Stimulated activated CD4-positive, alpha-beta T cell treated with anti-CD3 and anti-CD28 coated beads, Interleukin-15, amount 100 ng/mL, for 1 hour (primary cell): ENCODE measurements around the gene RYR1.
"Not testable (repeated sequence)": the region's sequence is repeated elsewhere in the genome, so short reads cannot be mapped to it uniquely, and the experiment has no call there.

Experiments
- DNase-seq, 2 donors: peaks; one replicate each; pipeline ENCODE4 v3.0.0-alpha.2; 2020; ENCODE audit warnings: low read depth in 1 of 2, low spot score in 1 of 2

RYR1 gene

GRCh38 chr19:38537071-38537936, 103.8 kb downstream of the RYR1 start:
- DNase-seq: no peak

- DNase-seq: no peak
These were observed 104.9 kb downstream of the RYR1 start for GRCh38 chr19:38538386-38538785.

GRCh38 chr19:38538793-38539528, 105.5 kb downstream of the RYR1 start:
- no peak for DNase-seq

DNA sequence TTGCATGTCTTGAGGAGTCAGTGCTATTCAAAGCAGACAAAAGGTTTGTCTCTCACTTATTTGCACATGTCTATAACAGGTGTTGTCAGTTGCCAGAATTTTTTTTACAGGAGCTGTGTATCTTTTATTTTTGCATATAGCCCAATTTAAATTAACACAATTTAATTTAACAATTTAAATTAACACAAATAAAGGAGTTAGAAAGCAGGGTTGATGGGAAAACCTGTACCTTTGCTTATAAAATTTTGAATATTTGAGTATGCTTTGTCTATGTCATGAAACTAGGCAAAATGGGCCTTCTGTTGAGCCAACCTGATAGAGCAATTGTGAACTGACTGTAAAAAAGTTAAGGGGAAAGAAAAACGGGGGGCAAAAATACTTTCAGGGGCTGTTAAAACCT, 106.3 kb downstream of the RYR1 start:
- DNase-seq: no peak

GRCh38 chr19:38542040-38542439, 108.5 kb downstream of the RYR1 start:
- DNase-seq: no peak

DNA sequence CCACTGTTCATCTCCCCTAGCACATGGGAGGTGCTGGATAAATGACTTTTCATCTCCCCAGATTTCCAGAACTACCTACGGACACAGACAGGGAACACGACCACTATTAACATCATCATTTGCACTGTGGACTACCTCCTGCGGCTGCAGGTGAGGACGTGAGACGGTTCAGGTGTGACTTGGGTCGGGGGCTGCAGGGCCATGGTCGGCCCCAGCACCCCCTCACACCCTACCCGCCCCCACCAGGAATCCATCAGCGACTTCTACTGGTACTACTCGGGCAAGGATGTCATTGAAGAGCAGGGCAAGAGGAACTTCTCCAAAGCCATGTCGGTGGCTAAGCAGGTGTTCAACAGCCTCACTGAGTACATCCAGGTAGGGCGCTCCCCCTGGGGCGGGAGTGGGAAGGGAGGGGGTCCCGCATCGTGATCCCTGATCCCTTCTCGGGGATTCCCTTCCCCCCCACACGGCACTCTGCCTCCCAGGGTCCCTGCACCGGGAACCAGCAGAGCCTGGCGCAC, 109.9 kb downstream of the RYR1 start:
- DNase-seq: no peak

DNA sequence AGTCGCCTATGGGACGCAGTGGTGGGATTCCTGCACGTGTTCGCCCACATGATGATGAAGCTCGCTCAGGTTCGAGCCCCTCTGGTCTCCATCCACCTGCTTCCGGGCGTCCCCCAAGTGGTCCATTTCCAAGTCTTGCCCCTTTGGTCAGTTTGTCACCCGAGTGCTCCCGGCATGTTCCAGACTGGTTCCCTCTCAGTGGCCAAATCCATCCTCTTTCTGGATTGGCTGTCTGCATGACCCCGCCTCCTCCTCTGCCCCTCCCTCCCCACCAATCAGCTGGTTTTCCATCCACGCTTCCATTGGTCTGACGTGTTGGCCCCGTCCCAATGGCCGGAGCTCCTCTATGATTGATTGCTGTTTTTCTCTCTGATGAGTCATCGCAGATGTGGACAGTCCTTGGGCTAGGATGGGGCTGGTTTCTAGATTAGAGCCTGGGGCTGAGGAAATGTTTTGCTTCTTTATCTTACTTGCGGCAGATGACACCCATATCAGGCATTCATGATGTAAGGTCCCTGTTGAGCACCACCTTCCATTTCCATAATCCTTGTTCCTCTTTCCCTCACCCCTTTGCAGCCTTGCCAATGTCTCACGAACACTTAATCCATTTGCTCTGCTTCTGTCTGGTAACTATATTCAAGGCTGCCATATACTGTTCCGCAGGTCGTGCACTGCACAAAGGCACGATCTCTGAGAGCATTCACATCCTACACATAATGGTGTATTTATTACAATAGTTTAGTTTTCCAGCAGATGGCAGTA, 110.5 kb downstream of the RYR1 start:
- no peak for DNase-seq

GRCh38 chr19:38544569-38545315, 111.3 kb downstream of the RYR1 start:
- DNase-seq: no peak

- DNase-seq: no peak
These were observed 112.1 kb downstream of the RYR1 start for GRCh38 chr19:38545596-38545995.

DNA sequence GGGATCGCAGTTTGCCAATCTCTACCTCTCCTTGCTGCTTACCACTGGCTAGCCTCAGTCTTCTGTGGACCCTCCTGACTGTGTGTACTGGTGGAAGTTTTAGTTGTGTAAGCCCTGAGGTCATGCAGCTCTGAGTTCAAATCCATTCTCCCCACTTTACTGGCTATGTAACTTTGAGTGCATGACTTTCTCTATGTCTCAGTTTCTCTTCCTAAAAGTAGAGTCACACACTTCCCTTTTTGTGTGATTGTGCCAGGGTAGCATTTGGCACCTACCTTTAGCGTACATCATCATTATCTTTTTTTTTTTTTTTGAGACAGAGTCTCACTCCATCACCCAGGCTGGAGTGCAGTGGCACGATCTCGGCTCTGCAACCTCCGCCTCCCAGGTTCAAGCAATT, 113.9 kb downstream of the RYR1 start:
- DNase-seq: no peak

DNA sequence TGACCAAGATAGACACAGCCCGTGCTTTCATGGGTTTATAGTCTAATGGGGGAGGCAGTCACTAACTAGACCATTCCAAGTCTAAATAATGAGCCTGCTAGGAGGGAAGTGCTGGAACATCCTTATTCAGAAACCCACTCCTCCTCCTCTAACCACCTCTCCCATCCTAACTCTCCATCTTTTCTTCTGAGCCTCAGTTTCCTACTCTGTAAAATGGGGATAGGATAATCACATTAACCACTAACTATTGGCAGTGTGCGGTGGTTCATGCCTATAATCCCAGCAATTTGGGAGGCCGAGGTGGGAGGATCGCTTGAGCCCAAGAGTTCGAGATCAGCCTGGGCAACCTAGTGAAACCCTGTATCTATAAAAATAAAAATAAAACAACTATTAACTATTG, 115.6 kb downstream of the RYR1 start:
- DNase-seq: no peak

DNA sequence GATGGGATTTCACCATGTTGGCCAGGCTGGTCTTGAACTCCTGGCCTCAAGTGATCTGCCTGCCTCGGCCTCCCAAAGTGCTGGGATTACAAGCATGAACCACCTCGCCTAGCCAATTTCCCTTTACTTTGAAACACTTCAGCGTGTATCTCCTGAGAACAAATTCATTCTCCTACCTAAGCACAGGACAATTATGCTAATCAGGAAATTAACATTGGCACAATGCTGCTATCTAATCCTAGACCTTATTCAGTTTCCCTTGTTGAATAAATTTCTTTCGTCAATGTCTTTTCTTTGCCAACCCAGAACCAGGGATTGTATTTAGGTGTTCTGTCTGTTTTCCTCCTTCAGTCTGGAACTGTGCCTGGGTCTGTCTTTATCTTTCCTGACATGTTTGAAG, 116.5 kb downstream of the RYR1 start:
- DNase-seq: no peak

- no peak for DNase-seq
These were observed 116.9 kb downstream of the RYR1 start for GRCh38 chr19:38550376-38550775.

GRCh38 chr19:38551450-38551813, 117.9 kb downstream of the RYR1 start:
- DNase-seq: no peak

- not testable (repeated sequence) for DNase-seq
These were observed 119.7 kb downstream of the RYR1 start for GRCh38 chr19:38553239-38553638.

DNA sequence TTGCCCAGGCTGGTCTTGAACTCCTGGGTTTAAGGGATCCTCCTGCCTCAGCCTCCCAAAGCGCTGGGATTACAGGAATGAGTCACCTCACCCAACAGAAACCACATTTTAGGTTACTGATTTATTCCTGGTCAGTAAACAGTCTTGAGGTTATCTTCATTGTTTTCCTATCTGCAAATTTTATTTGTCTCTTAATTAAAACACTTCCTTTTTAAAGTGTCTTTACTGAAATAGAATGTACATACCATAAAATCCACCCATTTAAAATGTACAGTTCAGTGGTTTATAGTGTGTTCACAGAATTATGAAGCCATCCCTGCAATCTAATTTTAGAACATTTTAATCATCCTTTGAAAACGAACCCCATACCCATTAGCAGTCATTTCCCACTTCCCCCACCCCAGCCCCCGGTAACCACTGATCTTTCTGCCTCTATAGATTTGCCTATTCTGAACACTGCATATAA, 121.2 kb downstream of the RYR1 start:
- no peak for DNase-seq

DNA sequence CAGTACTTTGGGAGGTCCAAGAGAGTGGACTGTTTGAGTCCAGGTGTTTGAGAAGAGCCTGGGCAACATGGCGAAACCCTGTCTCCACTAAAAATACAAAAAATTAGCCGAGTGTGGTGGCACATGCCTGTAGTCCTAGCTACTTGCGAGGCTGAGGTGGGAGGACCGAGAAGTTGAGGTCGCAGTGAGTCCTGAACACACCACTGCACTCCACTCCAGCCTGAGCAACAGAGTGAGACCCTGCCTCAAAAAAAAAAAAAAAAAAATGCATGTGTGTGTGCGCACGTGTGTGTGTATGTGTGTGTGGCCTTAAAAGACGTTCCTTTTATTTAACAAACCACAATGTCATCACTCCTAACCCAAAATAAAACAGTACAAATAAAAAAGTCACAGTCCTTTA, 121.7 kb downstream of the RYR1 start:
- DNase-seq: no peak

- no peak for DNase-seq
These were observed 123.2 kb downstream of the RYR1 start for GRCh38 chr19:38556521-38557174.

DNA sequence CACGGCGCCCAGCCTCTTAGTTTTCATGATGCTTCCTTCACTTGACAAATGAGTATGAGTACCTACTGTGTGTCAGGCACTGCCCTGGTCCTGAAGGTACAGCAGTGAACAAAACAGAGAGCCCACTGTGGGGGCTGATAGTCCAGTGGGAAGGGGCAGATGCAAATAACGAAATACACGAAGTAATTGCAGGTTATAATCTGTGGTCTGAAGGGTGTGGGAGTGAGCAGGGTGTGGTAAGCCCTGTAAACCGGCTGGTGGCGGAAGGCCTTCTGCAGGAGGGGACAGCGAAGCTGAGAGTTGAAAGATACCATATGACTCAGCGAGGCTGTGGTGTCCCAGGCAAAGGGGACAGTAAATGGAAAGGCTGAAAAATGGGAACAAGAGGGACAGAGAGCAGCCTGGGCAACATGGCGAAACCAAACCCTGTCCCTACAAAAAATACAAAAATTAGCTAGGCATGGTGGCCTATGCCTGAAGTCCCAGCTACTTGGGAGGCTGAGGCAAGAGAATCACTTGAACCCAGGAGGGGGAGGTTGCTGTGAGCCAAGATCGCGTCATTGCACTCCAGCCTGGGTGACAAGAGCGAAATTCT, 123.8 kb downstream of the RYR1 start:
- DNase-seq: no peak

- not testable (repeated sequence) for DNase-seq
These were observed 125.4 kb downstream of the RYR1 start for GRCh38 chr19:38558933-38559332.
